NCI-H1092 treated with DMSO at 0.1 percent for 48 hours (cell line): Measurements from ENCODE around the gene EDEM1.
"Not testable (repeated sequence)": the region's sequence is repeated elsewhere in the genome, so short reads cannot be mapped to it uniquely, and the experiment has no call there.

ENCODE experiments used
- DNase-seq: peaks from one replicate; lab custom pipeline; 2025; lab: John Stamatoyannopoulos, UW

Gene EDEM1

DNA sequence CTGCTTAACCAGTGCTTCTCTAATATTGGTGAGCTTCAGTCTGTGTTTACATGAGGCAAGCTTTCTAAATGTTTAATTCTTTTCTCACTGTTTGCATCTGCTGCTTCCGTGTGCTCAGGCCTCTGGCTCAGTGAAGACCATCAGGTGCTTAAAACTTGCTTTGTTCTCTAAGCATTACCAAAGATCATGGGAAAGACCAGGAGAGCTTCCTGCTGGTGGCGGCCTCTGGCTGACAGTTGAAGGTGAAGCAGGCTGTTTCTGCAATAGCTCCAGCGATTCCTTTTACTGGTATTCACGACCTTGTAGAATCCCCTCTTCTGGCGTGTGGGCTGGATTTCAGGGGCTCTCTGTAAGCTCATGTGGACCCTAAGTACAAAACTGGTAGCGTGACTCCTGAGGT is 45.1 kb downstream of the EDEM1 start:
- DNase-seq: no peak

DNA sequence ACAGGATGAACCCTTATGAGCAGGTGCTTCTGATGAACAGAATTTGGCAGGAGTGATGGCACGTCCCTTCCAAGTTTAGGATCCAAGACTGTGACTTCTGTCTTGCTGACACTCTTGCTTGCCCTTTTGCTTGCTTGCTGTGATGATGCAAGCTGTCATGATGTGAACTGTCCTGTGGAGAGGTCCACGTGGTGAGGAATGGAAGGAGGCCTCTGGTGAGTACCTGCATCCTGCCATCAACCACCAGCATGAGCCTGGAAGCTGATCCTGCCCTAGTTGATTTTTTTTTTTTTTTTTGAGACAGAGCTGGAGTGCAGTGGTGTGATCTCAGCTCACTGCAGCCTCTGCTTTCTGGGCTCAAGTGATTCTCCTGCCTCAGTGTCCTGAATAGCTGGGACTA is 45.5 kb downstream of the EDEM1 start:
- no peak for DNase-seq

DNA sequence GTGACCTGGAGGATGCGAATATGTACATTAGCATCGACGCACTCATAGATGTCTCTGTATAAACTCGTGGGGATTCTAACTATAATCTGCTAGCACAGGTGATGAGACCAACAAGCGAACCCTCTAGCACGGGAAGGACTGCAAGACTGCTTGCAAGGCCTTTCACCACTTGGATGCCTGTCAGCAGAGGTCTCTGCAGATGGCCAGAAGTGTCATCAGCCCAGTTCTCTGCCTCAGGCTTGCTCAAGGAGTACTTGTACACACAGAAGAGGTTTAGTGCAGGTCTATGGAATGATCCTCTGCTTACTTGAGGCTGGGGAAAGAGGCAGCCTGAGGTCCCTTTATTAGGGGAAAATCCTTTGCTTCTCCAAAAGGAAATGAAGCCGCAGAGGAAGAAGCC is 48.1 kb downstream of the EDEM1 start:
- DNase-seq: no peak

DNA sequence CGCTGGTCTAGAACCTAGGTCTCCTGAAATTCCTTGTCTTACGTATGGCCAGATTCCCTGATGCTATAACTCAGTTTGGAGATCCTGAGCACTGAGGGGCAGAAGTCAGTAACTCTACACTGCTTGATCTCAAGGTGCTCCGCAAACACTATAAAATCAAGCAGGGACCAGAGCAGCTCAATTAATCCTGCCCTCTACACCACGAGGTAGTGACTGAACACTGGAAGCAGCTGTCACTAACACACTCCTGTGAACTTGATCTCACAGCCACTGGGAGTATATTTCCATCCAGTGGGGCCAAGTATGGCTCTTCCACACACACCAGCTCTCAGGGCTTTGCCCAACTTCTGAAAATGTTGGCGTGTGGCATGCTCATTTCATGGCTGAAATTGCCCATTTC is 51.0 kb downstream of the EDEM1 start:
- DNase-seq: no peak

DNA sequence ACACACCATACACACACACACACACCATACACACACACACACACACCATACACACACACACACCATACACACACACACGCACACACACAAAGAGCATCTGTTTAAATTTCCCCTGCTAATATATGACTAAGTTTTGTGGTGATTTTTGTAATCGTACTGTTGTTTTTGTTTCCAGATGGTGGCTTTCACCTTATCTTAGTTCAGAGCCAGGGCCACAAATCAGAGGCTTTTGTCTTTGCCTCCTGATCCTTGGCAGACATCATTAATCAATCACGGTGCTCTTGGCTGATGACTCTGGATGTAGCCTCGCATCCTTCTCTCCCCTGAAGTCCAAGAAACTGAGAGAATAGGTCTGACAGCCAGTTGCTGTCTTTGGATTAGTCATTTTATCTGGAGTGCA is 52.1 kb downstream of the EDEM1 start:
- DNase-seq: no peak

DNA sequence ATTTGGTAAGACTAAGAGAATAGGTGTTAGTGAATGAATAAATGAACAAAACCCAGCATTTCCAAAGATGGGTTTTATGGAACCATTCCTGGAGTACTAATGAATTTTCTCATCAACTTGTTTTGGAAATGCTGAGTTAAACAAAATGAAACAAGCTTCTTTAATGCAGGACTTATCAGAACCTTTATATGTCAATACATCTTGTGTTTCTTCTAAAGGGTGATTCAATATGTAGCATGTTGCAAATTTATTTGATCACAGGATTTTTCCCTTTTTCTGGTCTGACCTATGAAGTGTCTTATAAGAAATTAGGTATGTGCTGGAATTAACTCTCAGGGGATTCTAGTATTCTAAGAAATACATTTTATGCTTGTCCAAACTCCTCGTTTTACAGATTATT is 53.2 kb downstream of the EDEM1 start:
- DNase-seq: no peak

DNA sequence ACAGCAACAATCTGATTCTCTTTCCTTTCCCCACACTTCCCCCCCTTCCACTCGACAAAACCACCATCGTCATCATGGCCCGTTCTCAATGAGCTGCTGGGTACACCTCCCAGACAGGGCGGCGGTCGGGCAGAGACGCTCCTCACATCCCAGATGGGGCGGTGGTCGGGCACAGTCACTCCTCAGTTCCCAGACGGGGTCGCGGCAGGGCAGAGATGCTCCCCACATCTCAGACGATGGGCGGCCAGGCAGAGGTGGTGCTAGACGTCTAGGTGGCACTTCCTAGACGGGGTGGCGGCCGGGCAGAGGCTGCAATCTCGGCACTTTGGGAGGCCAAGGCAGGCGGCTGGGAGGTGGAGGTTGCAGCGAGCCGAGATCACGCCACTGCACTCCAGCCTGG is 55.3 kb downstream of the EDEM1 start:
- not testable (repeated sequence) for DNase-seq

DNA sequence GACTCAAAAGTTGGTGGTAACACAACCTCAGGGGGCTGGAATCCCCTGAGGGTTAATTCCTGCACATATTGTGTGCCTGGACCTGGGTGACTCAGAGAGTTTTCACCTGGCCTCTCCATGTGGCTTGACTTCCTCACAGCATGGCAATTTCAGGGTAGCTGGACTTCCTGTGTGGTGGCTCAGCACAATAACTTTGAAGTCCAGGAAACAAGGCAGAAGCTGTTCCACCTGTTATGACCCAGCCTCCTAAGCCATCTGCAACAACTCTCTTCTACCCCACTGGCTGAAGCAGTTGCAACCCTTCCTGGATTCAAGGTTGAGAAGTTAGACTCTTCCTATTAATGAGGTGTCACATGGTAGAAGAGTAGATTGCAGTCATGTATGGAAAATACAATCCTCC is 58.4 kb downstream of the EDEM1 start:
- DNase-seq: no peak

DNA sequence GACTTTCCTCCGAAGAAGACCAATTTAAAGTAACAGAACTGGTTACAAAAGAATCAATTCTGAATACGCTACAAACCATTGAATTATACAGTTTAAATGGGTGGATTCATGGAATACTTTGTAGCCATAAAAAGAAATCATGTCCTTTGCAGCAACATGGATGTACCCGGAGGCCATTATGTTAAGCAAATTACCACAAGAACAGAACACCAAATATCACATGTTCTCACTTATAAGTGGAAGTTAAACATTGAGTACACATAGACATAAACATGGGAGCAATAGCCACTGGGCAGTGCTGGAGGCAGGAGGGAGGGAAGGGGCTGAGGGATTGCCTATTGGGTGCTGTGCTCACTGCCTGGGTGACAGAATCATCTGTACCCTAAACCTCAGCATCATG is 61.3 kb downstream of the EDEM1 start:
- no peak for DNase-seq

DNA sequence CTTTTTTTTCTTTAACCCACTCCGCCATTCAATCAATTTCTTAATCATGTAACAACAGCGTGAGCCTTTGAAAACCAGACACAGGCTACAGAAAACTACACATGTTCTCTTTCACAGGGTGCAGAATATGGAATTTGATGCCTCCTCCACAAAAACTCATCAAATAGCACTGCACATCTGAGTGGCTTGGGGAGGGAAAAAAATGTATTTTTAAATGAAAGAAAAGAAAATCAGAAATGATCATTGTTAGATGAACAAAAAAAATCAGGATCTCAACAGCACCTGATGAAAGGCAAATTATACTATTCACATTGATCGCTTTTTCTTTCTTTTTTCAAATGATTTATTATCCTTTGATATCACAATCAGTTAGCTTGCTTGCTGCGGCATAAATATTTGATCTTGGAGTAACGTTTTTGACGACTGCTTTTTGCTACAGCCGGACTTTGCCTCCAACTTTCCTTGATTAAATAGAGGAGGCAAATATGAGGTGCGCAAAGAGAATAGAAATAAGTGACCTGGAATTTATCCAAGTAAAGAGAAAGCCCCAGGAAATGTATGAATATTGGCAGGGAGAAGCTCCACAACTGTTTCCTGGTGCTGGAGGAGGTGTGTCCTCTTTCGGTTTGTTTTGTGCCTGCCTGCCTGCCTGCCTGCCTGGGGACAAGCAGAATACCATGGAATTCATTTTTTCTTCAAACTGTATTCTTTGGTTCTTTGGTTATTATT is 63.1 kb downstream of the EDEM1 start:
- peak; percentile 50 for DNase-seq

DNA sequence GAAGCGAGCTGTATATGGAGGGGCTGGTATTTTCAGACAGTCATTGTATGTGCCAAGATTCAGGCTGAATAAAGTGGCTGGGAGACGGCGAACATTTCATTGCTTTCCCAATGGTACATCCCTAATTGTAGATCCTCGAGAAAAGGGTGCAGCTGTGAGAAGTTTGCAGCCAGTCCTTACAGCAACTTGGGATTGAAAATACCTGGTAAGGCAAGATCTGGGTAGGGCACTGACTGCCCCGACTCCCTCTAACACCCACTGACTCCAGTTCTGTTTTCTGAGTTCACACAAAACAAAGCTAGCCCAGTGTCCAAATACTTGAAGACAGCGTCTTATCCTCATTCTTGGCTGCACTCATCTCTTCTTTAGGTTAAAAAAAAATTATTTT is 63.7 kb downstream of the EDEM1 start:
- no peak for DNase-seq

DNA sequence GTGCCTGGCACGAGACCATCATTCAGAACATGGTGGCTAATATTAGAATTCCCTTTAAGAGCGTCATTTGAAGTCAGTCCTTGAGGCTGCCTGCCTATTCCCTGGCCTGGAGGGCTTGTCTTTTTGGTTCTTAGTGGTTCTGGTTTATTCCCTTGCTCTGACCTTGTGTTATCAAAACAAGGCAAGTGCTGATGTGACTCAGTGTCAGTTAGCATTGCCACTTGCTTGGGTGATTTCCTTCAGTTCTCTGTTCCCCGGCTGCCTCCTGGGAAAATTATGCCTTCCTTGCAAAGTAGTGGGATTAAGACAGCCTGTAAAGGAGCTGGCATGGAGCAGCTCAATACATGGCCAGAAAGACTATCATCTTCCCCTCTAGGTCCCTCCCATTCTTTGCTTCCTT is 64.6 kb downstream of the EDEM1 start:
- no peak for DNase-seq

DNA sequence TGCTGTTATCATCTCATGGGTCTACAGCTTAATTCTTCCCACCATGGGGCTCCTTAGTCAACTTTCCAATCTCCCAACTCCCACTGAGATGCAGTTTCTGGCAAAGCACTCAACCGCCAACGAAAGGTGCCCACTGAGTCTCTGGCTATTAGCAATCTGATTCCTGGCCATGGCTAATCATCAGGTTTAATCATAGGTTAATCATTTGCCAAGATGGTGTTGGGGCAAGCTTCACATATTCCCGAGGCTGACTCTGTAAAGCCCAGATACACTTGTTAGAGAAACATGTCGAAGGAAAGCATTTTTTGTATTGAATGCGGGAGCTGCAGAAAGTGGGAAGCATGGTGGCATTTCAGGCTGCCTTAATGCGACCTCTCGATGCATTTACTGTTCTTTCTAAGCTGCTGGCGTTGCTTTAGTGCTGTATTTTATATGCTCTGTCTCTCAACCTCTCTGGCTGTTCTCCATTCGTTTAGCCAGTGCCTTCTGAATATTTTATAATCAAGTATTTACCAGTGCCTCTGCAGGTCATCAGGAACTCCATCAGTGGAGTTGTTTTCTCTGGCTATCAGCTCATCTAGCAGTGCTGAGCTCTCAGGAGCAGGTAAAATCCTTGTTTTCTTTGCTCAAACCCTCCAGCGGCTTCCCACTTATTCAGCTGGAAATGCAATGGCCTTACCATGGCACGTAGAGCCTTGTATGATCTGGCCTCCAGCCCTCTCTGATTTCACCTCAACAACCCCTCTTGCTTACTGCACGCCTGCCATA is 67.0 kb downstream of the EDEM1 start:
- no peak for DNase-seq

DNA sequence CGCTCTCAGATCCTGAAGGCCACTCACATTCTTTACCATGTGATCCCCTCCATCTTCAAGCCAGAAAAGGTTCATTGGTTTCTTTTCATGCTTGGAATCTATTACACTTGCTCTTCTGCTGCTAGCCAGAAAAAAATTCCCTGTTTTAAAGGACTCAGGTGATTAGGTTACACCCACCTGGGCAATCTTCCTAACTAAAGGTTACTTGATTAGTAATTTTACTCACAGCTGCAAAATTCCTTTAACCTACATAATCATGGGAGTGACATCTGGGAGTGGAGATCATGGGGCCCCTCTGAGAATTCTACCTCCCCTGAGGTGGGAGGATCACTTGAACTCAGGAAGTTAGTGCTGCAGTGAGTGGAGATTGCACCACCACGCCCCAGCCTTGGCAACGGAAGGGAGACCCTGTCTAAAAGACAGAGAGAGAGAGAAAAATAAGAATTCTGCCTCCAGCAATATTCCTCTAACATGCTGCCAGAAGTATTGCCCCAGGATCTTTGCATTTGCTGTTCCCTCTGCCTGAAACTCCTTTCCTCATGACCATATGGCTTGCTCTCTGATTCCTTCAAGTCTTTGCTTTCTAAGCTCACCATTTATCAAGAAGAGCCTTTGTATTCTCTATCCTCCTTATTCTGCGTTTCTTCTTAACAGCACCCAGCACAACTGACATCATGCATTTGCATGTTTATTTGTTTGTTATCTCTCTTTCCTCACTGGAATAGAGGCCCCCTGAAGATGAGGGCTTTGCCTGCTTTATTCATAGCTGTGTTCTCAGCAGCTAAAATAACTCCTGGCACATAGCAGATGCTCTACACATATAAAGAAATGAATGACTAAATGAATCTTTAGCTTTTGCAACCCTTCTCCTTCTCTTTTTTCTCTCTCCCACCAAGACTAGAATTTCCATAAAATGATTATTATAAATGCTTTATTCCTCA is 68.2 kb downstream of the EDEM1 start:
- DNase-seq: no peak

DNA sequence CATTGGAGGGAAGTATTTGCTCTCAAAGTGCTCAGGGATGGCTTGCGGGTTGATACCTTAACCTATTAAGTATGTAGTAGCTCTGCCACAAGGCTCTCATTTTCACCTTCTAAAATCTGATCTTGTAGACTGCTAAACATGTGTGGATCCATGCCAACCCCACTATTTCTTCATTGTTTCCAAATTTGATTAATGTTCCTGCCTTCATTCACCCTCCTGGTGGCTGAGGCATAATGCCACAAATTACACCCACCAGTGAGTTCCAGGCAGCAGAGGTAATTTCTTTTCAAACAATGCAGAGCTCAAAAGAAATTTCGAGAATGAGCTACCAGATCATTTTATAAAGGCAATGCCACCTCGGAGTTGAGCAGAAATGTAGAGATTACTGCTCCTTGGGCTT is 71.0 kb downstream of the EDEM1 start:
- no peak for DNase-seq

DNA sequence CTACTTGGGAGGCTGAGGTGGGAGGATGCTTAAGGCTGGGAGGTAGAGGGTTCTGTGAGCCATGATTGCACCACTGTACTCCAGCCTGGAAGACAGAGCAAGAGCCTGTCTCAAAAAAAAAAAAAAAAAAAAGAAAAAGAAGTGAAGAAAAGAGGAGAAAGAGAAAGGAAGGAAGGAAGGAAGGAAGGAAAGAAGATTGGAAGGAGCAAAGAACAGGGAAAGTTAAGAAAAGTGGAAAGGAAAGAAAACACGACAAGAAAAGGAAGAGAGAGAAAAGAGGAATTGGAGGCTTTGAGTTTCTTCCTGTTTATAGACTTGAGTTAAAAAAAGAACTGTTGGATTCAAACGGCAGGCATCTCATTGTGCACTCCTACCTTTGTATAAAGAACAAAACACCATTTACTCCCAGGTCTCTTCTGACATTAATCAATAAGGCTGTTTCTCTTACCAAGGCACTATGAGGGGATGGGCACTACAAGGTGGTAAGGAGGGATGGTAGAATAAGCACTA is 73.5 kb downstream of the EDEM1 start:
- DNase-seq: no peak

DNA sequence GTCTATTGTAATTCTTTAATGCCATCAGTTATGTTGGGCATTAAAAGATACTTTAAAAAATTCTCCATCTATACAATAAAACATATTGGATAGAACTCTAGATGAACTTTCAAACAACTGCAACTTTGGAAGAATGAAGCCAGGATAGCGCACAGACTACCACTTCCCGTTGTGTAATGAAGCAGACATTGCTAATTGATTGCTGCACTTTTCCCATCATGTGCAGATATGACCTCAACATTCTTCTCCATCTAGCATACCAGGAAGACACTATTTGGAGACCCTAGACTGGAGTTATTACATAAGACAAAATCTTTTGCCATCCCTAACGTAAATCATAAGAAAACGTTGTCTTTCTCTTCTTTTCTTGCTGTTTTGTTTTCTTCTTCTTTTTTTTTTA is 75.0 kb downstream of the EDEM1 start:
- DNase-seq: no peak

DNA sequence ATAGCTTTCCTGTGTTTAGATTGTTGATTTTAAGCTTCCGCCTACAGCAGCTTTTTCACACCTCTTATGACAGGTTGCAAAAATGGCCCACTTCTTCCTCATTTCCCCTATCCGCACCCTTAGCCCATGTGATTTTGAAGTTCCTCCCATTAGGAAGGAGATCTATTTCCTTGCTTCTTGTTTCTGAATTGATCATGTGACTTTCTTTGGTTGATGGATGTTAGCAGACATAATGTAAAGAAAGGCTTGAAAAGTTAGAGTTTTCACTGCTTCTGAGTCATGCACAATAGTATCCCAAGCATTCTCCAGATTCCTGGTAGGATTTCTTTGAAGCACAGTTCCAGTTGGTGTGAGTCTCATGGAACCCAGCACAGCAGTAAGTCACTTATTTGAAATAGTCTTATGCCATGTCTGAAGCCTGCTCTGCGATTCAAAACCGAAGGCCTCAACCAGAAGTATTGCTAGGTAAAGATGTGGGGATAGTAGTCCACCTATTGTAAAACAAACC is 76.6 kb downstream of the EDEM1 start:
- no peak for DNase-seq

DNA sequence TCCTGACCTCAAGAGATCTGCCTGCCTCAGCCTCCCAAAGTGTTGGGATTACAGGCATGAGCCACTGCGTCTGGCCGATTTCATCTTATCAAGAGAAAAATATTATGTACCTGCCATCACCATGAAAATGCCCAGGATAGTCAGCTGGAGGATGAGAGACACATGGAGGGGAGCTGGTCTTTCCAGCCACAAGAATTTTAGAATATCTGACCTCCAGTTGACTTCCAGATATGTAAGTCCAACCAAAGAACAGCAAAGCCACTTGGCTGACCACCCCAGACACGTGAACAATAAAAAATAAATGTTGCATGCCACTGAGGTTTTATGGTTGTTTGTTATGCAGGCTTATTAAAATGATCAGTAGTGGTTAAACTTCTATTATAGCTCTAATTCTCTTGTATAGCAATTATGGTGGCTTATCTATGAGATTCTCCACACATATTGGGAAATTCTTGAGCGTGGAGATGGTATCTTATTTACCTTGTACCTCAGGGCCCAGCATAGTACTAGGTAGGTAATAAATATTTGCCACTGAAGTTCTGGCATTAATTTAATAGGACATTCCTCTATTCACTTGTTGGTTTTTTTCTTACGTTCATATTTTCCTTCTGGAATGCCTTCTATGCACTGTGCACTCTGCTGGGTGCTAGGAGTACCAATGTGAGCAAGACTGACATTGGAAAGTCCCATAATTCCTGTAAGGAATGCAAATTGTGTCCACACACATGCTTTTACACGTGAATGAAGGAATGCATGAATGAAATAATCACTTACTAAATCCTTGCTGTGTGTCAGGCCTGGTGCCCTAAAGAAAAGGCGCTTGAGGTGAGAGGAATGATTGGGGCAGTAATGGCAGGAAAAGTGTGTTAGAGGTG is 77.6 kb downstream of the EDEM1 start:
- DNase-seq: no peak

DNA sequence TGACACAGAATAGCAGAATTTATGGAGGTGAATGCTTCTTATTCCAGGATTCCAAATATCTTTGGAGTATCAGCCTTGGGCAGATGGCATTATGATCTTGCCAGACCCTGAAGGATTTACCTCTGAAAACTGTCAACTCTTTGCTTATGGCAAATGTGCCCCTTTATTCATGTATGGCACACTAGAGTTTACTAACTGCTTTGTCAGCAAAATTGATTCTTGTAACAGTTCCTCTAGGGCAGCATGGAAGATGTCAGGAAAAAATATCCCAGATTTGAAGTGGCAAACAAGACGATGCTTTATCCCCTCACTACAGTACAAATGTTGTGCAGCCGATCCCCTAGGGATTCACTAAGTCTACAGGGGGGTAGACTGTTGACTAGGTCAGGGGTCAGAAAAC is 79.7 kb downstream of the EDEM1 start:
- no peak for DNase-seq

DNA sequence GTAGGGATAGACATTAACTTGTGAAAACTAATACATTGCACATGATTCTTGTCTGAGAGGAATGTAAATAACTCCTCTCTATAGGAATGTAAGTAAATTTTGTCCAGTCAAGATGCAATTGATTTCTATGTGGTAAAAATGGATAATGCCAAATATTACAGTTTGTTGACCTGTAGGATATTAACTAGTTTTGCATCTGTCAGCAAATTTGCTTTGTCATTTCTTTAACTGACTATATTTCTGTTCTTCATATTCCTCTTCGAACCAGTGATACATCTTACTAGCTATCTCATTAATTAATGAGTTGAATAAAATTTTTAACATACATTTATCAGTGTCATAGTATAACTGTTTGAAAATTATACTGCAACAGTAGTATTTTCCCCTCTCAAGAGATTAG is 80.4 kb downstream of the EDEM1 start:
- no peak for DNase-seq
